HUES64 (cell line): ENCODE results near the gene PILRA.
"Not testable (repeated sequence)": the region's sequence is repeated elsewhere in the genome, so short reads cannot be mapped to it uniquely, and the experiment has no call there.

Source experiments
- H3K27ac ChIP-seq: 2 replicates; pipeline ENCODE4 v1.7.0; 2013; ENCODE audit warnings: low read depth, low read length, inconsistent platforms
- H3K27me3 ChIP-seq: 2 replicates; pipeline ENCODE4 v1.6.1; 2013; ENCODE audit warnings: mild to moderate bottlenecking, low read length; ENCODE audit not compliant: insufficient read depth
- H3K36me3 ChIP-seq: 2 replicates; pipeline ENCODE4 v1.6.1; 2013; ENCODE audit warnings: mild to moderate bottlenecking, low read length; ENCODE audit not compliant: insufficient read depth
- H3K4me1 ChIP-seq: 2 replicates; pipeline ENCODE4 v1.6.1; 2013; ENCODE audit warnings: mild to moderate bottlenecking, low read length, moderate library complexity; ENCODE audit not compliant: insufficient read depth
- H3K4me3 ChIP-seq: 2 replicates; pipeline ENCODE4 v1.5.1; 2013; ENCODE audit warnings: mild to moderate bottlenecking, low read length, moderate library complexity
- H3K9ac ChIP-seq: 2 replicates; pipeline ENCODE4 v1.6.1; 2013; ENCODE audit warnings: mild to moderate bottlenecking, low read depth, low read length
- H3K9me3 ChIP-seq: 2 replicates; pipeline ENCODE4 v1.6.1; 2013; ENCODE audit warnings: low read depth, low read length; ENCODE audit not compliant: insufficient read depth
- WGBS: fragments of 150-250, 120-280 bp; methylation state at CpG from one replicate; pipeline ENCODE4 v1.1.7; 2013; ENCODE audit warnings: missing lambda C conversion rate; 5-methylcytosine and 5-hydroxymethylcytosine counted together

Gene PILRA

GRCh38 chr7:100346921-100347320, 26.4 kb upstream of the PILRA start:
- H3K4me1 ChIP-seq, result no peaks in the 10 kb centered on the region
- H3K27me3 ChIP-seq, result no peaks in the 10 kb centered on the region
- no peaks in the 10 kb centered on the region for H3K9me3 ChIP-seq
- no peak overlapping the region for H3K9ac ChIP-seq
- H3K4me3 ChIP-seq, result no peak overlapping the region
- H3K36me3 ChIP-seq, result peaks cover 78% of the 10 kb centered on the region
- no peak overlapping the region for H3K27ac ChIP-seq

GRCh38 chr7:100348805-100349204, 24.5 kb upstream of the PILRA start:
- Histone ChIP-seq H3K27ac (no peak overlapping the region), H3K27me3 (no peaks in the 10 kb centered on the region), H3K9me3 (no peaks in the 10 kb centered on the region), H3K4me3 (no peak overlapping the region), H3K36me3 (peaks cover 79% of the 10 kb centered on the region), H3K4me1 (no peaks in the 10 kb centered on the region), H3K9ac (no peak overlapping the region)

DNA sequence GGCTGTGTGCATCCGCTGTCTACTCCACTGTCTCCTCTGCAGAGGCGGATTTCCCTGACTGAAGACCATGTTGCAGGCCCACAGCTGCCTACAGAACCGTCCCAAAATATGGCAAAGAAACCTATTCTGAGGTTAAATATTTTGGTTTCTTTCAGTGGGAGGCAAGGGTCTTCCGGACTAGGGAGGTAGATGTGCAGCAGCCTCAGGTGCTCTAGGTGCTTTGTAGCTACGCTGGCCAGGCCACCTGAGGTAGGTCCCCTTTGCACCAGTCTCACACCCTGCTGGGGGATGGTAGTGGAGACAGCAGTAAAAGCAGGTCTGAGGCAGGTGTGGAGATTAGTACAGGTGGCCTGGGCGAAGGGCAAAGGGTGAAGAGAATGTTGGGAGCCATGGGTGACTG, 23.5 kb upstream of the PILRA start:
- H3K27me3 ChIP-seq, result no peaks in the 10 kb centered on the region
- no peaks in the 10 kb centered on the region for H3K4me1 ChIP-seq
- no peak overlapping the region for H3K9ac ChIP-seq
- H3K27ac ChIP-seq, result no peak overlapping the region
- H3K4me3 ChIP-seq, result no peak overlapping the region
- H3K9me3 ChIP-seq, result no peaks in the 10 kb centered on the region
- peaks cover 84% of the 10 kb centered on the region for H3K36me3 ChIP-seq
- 98% methylated on average over 6 of the region's 6 CpGs for WGBS

- H3K27ac ChIP-seq, result no peak overlapping the region
- no peak overlapping the region for H3K4me3 ChIP-seq
- no peak overlapping the region for H3K9ac ChIP-seq
- no peaks in the 10 kb centered on the region for H3K9me3 ChIP-seq
- peaks cover 89% of the 10 kb centered on the region for H3K36me3 ChIP-seq
- no peaks in the 10 kb centered on the region for H3K4me1 ChIP-seq
- H3K27me3 ChIP-seq, result no peaks in the 10 kb centered on the region
- WGBS, result 90% methylated on average over 6 of the region's 6 CpGs
Measured at GRCh38 chr7:100351657-100352058, 21.6 kb upstream of the PILRA start.

DNA sequence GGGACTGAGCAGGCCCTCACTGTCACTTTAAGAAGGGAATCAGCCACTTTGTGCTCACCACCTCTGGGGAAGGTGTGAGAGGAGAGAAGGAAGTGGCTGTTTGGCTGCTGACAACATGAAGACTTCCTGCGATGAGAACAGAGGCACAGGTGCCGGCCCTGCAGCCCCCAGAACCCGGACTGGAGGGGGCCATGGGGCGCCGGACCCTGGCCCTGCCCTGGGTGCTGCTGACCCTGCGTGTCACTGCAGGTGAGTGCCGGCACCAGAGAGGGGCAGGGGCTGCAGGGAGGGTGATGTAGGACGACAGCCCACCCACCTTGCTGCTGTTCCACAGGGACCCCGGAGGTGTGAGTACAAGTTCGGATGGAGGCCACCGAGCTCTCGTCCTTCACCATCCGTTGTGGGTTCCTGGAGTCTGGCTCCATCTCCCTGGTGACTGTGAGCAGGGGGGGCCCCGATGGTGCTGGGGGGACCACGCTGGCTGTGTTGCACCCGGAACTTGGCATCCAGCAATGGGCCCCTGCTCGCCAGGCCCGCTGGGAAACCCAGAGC, 21.0 kb upstream of the PILRA start:
- H3K9me3 ChIP-seq, H3K4me3 ChIP-seq, H3K4me1 ChIP-seq, H3K27ac ChIP-seq, H3K27me3 ChIP-seq, H3K9ac ChIP-seq: not testable (repeated sequence)
- peaks cover 87% of the 10 kb centered on the region for H3K36me3 ChIP-seq
- 96% methylated on average over 16 of the region's 18 CpGs for WGBS

DNA sequence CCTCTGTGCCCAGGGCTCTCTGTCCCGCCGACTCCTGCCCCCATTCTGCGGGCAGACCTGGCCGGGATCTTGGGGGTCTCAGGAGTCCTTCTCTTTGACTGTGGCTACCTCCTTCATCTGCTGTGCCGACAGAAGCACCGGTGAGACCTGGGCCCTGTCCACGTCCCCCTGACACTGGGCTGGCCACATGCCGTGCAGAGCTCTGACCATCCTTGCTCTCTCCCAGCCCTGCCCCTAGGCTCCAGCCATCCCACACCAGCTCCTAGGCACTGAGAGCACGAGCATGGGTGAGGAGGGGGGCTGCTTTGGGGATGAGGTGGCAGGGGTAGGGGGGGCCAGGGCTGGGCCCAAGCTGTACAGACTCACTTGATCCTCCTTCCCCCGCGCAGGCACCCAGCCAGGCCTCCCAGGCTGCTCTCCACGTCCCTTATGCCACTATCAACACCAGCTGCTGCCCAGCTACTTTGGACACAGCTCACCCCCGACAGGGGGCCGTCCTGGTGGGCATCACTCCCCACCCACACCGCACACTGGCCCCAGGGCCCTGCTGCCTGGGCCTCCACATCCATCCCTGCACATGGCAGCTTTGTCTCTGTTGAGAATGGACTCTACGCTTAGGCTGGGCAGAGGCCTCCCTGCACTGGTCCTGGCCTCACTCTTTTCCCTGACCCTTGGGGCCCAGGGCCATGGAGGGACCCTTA, 20.2 kb upstream of the PILRA start:
- Histone ChIP-seq H3K27me3 (no peaks in the 10 kb centered on the region), H3K9ac (no peak overlapping the region), H3K27ac (no peak overlapping the region), H3K4me1 (no peaks in the 10 kb centered on the region), H3K9me3 (no peaks in the 10 kb centered on the region), H3K4me3 (no peak overlapping the region), H3K36me3 (peaks cover 87% of the 10 kb centered on the region)
- 95% methylated on average over 16 of the region's 16 CpGs for WGBS

GRCh38 chr7:100353685-100354330, 19.5 kb upstream of the PILRA start:
- H3K36me3 ChIP-seq, result peaks cover 91% of the 10 kb centered on the region
- 96% methylated on average over 6 of the region's 6 CpGs for WGBS

GRCh38 chr7:100356416-100357068, 16.7 kb upstream of the PILRA start:
- Histone ChIP-seq H3K4me1 (no peaks in the 10 kb centered on the region), H3K4me3 (no peak overlapping the region), H3K9me3 (no peaks in the 10 kb centered on the region), H3K9ac (no peak overlapping the region), H3K27ac (no peak overlapping the region), H3K36me3 (peaks cover 91% of the 10 kb centered on the region), H3K27me3 (no peaks in the 10 kb centered on the region)
- 95% methylated on average over 8 of the region's 8 CpGs for WGBS

More at GRCh38 chr7:100353685-100354330, 19.5 kb upstream of the PILRA start:
- H3K4me1 ChIP-seq, result no peaks in the 10 kb centered on the region
- H3K9me3 ChIP-seq, result no peaks in the 10 kb centered on the region
- no peak overlapping the region for H3K9ac ChIP-seq
- H3K4me3 ChIP-seq, result no peak overlapping the region
- H3K27me3 ChIP-seq, result no peaks in the 10 kb centered on the region
- no peak overlapping the region for H3K27ac ChIP-seq

- no peak overlapping the region for H3K9ac ChIP-seq
- H3K4me1 ChIP-seq, result no peaks in the 10 kb centered on the region
- H3K36me3 ChIP-seq, result peaks cover 92% of the 10 kb centered on the region
- 87% methylated on average over 6 of the region's 6 CpGs for WGBS
- no peak overlapping the region for H3K4me3 ChIP-seq
- H3K9me3 ChIP-seq, result no peaks in the 10 kb centered on the region
- H3K27me3 ChIP-seq, result no peaks in the 10 kb centered on the region
- H3K27ac ChIP-seq, result no peak overlapping the region
Measured at GRCh38 chr7:100357131-100357561, 16.1 kb upstream of the PILRA start.

DNA sequence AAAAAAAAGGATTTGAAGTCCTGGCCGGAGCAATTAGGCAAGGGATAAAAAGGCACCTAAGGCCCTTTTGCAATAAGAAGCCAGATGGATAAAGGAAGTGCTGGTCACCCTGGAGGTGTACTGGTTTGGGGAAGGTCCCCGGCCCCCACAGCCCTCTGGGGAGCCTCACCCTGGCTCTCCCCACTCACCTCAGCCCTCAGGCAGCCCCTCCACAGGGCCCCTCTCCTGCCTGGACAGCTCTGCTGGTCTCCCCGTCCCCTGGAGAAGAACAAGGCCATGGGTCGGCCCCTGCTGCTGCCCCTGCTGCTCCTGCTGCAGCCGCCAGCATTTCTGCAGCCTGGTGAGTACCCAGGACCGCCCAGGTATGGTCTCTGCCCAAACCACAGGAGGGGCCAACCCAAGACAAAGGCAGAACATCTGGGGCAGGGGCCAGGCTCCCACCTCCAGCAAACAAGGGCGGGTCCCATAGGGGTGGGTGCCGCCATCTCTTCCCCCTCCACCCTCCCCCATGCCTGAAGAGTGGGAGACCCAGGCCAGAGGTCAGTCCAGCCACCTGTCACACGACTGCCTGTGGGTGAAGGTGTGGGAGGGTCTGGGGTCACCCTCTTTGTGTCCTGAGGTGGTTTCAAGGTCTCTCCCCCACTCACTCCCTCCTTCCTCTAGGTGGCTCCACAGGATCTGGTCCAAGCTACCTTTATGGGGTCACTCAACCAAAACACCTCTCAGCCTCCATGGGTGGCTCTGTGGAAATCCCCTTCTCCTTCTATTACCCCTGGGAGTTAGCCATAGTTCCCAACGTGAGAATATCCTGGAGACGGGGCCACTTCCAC, 15.0 kb upstream of the PILRA start, which contains the start of gene PILRB:
TSS of gene PILRB (plus strand) at position 91 of the 830 bp plus-strand sequence. CDS start at position 277, 186 bp downstream.
- 88% methylated on average over 10 of the region's 11 CpGs for WGBS
- no peak within 1 kb of the TSS for H3K4me3 ChIP-seq
- peaks cover 96% of the 10 kb centered on the region for H3K36me3 ChIP-seq

More for the DNA sequence above, 15.0 kb upstream of the PILRA start, which contains the start of gene PILRB:
- H3K4me1 ChIP-seq, result no peaks in the 10 kb centered on the region
- H3K27me3 ChIP-seq, result no peaks in the 10 kb centered on the region
- H3K9ac ChIP-seq, result no peak within 1 kb of the TSS
- no peak within 1 kb of the TSS for H3K27ac ChIP-seq
- H3K9me3 ChIP-seq, result no peaks in the 10 kb centered on the region
